LoVo (cell line): Measurements from ENCODE around the gene BMAL2.

Experiments used
- DNase-seq: peaks from one replicate; pipeline ENCODE4 v3.0.0-alpha.2; 2016; ENCODE audit warnings: low spot score

Gene BMAL2

GRCh38 chr12:27355979-27356378 lies 23.3 kb downstream of the BMAL2 start:
- DNase-seq, result no peak

GRCh38 chr12:27359578-27360340 lies 27.1 kb downstream of the BMAL2 start:
- DNase-seq, result peak; percentile 40

DNA sequence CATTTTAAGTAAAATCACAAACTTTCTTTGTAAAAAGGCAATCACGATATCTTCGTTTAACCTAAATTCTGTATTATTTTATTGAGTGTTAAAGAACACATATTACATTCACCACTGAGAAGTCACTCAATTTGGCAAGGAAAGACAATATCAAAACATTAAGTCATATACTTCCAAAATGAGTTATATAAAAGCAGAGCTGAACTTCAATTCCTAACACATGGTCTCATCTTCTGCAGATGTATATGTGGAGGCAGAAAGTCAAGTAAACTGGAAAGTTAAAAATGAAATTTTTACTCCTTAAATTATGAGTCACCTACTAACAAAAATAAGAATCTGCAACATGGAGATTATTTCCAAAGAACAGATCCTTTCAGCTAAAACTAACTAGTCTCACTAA lies 28.7 kb downstream of the BMAL2 start:
- no peak for DNase-seq

DNA sequence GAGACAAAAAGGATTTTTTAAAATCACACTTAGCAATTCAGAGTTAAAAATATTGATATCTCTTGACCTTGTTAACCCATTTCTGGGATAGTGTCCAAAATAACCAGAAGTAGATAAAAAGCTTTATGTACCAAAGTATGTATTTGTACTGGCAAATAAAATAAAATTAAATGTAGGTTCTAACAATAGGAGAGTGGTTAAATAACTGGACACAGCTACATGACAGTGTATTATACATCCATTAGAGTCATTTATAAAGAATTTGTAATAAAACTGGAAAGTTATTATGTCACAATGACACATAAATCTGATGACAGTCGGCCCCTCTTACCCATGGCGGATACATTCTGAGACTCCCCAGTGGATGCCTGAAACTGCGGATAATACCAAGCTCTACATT lies 34.0 kb downstream of the BMAL2 start:
- DNase-seq, result no peak

DNA sequence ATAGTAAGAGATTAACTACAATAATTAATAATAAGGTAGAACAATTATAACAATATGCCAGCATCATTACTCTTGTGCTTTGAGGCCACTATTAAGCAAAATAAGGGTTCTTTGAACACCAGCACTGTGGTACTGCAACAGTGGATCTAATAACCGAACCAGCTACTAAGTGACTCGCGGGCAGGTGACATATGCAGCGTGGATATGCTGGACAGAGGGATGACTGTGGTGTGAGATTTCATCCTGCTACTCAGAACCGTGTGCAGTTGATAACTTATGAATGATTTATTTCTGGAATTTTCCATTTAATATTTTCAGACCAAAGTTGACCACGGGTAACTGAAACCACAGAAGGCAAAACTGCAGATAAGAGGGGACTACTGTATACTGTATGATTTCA lies 34.4 kb downstream of the BMAL2 start:
- DNase-seq, result no peak

DNA sequence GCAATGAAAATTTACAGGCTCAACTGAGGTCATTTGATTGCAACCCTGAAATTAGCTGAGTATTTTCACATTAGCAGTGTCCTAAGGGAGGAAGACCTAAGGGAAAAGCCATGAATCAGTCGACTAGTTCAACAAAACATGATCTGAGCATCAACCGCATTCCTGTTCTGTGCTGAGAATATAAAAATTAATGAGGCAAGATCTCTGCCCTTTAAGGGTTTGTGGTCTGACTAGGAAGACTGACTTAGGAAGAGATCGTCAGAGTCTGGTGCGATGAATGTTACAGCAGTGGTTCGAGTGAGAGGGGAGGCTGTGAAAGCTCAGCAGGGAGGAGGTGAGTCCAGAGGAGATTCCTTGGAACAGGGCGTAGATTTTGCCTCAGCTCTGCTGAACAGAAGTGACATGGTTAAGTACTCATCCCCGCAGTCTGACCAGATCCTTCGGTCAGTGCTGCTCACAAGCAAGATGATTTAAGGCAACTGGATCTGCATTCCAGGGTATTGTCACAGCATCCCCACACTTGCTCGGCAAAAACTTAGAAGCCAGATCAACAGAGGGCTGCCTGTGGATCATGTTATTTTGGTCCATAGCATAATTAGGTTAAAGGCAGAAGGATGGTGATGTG lies 49.6 kb downstream of the BMAL2 start:
- DNase-seq, result no peak
